Measurements from ENCODE around the gene GRAMD2A. TPM values are rescaled to one million over a fixed set of nuclear protein-coding genes. Genes with fewer than 3 reads are reported as not detected.
A peak's percentile ranks its signal among the peaks of the same experiment; 100 is the strongest.

The GRAMD2A gene
- total RNA-seq, 1 experiment from 2014 or later: 1.2 TPM

DNA sequence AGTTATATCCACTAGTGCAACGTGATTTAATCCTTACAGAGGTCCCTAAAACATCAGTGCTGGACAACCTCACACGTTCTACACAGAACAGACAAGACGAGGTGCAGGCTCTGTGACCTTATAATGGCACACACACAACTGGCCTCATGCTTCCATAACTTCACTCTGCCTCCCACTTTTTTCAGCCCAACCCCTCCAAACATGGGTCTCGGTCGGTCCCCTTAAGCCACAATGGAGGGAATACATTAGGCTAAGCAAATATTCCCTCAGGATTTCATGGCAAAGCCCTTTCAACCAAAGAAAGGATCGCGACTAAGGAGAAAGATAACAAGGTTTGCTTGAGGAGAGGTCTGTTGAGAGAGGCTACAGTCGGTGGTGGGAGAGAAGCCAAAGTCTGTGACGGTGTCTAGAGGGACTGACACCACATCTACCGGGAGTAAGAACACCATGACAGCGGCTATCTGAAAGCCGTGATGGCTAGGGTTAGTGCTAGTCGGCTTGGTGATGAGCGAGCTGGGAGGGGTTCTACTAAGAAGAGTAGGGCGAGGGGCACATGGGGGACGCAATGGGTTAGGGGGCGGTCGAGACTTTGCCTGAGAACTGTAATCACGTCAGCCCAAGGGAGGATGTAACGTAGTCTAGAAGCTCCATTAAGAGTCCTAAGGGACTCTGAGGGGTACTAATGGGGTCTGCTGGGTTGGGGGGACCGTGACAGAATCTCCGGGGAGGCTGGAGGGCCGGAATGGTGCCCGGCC, 80.7 kb downstream of the GRAMD2A start:
- Mint-ChIP-seq H3K27me3 (ENCODE audit: insufficient read depth, unreplicated experiment) (no peaks in the 10 kb centered on the region), H3K4me1 (ENCODE audit: low read depth, unreplicated experiment) (peaks cover 45% of the 10 kb centered on the region), H3K4me3 (ENCODE audit: unreplicated experiment) (peak overlapping the region; percentile 99), H3K36me3 (ENCODE audit: insufficient read depth, unreplicated experiment) (peaks cover 27% of the 10 kb centered on the region), H3K9me3 (ENCODE audit: unreplicated experiment) (no peaks in the 10 kb centered on the region), H3K27ac (ENCODE audit: unreplicated experiment) (peak overlapping the region; percentile 95)
- Histone ChIP-seq H3K36me3 (ENCODE audit: control insufficient read depth, insufficient read depth, low read length) (no peaks in the 10 kb centered on the region), H3K4me3 (ENCODE audit: low read depth, low read length) (peak overlapping the region; percentile 99), H3K27me3 (replicated peaks; ENCODE audit: control insufficient read depth, insufficient read depth, low read length) (no peaks in the 10 kb centered on the region), H3K9me3 (no peaks in the 10 kb centered on the region), H3K4me1 (peaks cover 37% of the 10 kb centered on the region)
- intact Hi-C loops (cut with micrococcal nuclease; ENCODE audit: unreplicated experiment): loop anchor here (5.0 to 10.0 kb wide), 2 partner anchors 105 to 142 kb away; no protein-coding TSS in a partner anchor
- ChIA-PET POLR2A (interaction anchor here (0.5 to 1.5 kb wide), 2 partner anchors 25 to 265 kb away, joined by 7 to 10 read pairs; no protein-coding TSS in a partner anchor), CTCF (no interaction called here)
- DNase-seq: peak; percentile 35 to 43
- no TSS peak for BruUV-seq (replicated peaks)
- TF ChIP-seq CTCF (IDR thresholded peaks at IDR 0.05; ENCODE audit: insufficient read depth in 1 of 2, low read depth in 1 of 2, low read length in 1 of 2, severe bottlenecking in 1 of 2, unreplicated experiment in 1 of 2): no peak

- Mint-ChIP-seq H3K27ac (ENCODE audit: unreplicated experiment) (peak overlapping the region; percentile 7), H3K4me1 (ENCODE audit: low read depth, unreplicated experiment) (peaks cover 32% of the 10 kb centered on the region), H3K36me3 (ENCODE audit: insufficient read depth, unreplicated experiment) (peaks cover 28% of the 10 kb centered on the region), H3K9me3 (ENCODE audit: unreplicated experiment) (no peaks in the 10 kb centered on the region), H3K4me3 (ENCODE audit: unreplicated experiment) (peak overlapping the region; percentile 2), H3K27me3 (ENCODE audit: insufficient read depth, unreplicated experiment) (no peaks in the 10 kb centered on the region)
- H3K36me3 ChIP-seq (ENCODE audit: control insufficient read depth, insufficient read depth, low read length): no peaks in the 10 kb centered on the region
- no peaks in the 10 kb centered on the region for H3K9me3 ChIP-seq
- intact Hi-C loops (cut with micrococcal nuclease; ENCODE audit: unreplicated experiment): loop anchor here (10.0 kb wide), 1 partner anchor 139 kb away; no protein-coding TSS in a partner anchor
- no peaks in the 10 kb centered on the region for H3K27me3 ChIP-seq (replicated peaks; ENCODE audit: control insufficient read depth, insufficient read depth, low read length)
- no peak overlapping the region for H3K4me3 ChIP-seq (ENCODE audit: low read depth, low read length)
- H3K4me1 ChIP-seq: peaks cover 40% of the 10 kb centered on the region
- ChIA-PET CTCF (interaction anchor here (1.0 kb wide), 1 partner anchor 42 kb away, joined by 3 read pairs; no protein-coding TSS in a partner anchor), POLR2A (no interaction called here)
- DNase-seq: no peak
- no peak for TF ChIP-seq CTCF (IDR thresholded peaks at IDR 0.05; ENCODE audit: insufficient read depth in 1 of 2, low read depth in 1 of 2, low read length in 1 of 2, severe bottlenecking in 1 of 2, unreplicated experiment in 1 of 2)
- BruUV-seq (replicated peaks): no TSS peak
Measured at GRCh38 chr15:72113347-72114031, 84.1 kb downstream of the GRAMD2A start.

DNA sequence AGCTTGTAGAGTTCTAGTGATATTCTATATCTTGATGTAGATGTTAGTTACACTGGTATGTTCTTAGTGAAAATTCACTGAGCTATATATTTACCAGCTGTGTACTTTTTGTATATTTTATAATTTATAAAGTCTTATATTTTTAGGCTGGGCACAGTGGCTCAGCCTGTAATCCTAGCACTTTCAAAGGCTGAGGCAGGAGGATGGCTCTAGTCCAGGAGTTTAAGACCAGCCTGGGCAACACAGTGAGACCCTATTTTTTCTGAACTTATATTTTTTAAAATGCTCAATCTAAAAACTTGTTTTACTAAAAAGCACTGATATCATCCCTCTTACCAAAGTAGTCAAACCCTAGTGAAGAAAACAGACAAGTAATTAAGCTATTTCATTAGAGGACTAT, 84.8 kb downstream of the GRAMD2A start:
- peaks cover 47% of the 10 kb centered on the region for H3K4me1 ChIP-seq
- no peak overlapping the region for H3K4me3 ChIP-seq (ENCODE audit: low read depth, low read length)
- no peaks in the 10 kb centered on the region for H3K27me3 Mint-ChIP-seq (ENCODE audit: insufficient read depth, unreplicated experiment)
- ChIA-PET POLR2A (interaction anchor here (0.5 kb wide), 1 partner anchor 70 kb away, joined by 3 read pairs; no protein-coding TSS in a partner anchor), CTCF (no interaction called here)
- H3K4me1 Mint-ChIP-seq (ENCODE audit: low read depth, unreplicated experiment): peaks cover 31% of the 10 kb centered on the region
- TF ChIP-seq CTCF (IDR thresholded peaks at IDR 0.05; ENCODE audit: insufficient read depth in 1 of 2, low read depth in 1 of 2, low read length in 1 of 2, severe bottlenecking in 1 of 2, unreplicated experiment in 1 of 2): no peak
- intact Hi-C loops (cut with micrococcal nuclease; ENCODE audit: unreplicated experiment): loop anchor here (10.0 kb wide), 1 partner anchor 138 kb away; no protein-coding TSS in a partner anchor
- H3K9me3 ChIP-seq: no peaks in the 10 kb centered on the region
- BruUV-seq (replicated peaks): no TSS peak
- peaks cover 22% of the 10 kb centered on the region for H3K36me3 Mint-ChIP-seq (ENCODE audit: insufficient read depth, unreplicated experiment)
- no peak for DNase-seq
- H3K9me3 Mint-ChIP-seq (ENCODE audit: unreplicated experiment): no peaks in the 10 kb centered on the region
- peak overlapping the region; percentile 2 for H3K4me3 Mint-ChIP-seq (ENCODE audit: unreplicated experiment)
- H3K36me3 ChIP-seq (ENCODE audit: control insufficient read depth, insufficient read depth, low read length): no peaks in the 10 kb centered on the region
- H3K27ac Mint-ChIP-seq (ENCODE audit: unreplicated experiment): peak overlapping the region; percentile 7
- no peaks in the 10 kb centered on the region for H3K27me3 ChIP-seq (replicated peaks; ENCODE audit: control insufficient read depth, insufficient read depth, low read length)
